GM18868 (cell line): Measurements from ENCODE around the gene TAF10.

Experiments
- ATAC-seq: cut with Tn5 transposase; IDR thresholded peaks from one replicate; pipeline ENCODE4 v1.9.1; 2021; ENCODE audit warnings: mild to moderate bottlenecking, moderate library complexity; ENCODE audit not compliant: unreplicated experiment

TAF10 gene

GRCh38 chr11:6612213-6613041 is at the start of gene TAF10:
TSS of gene TAF10 (minus strand) at chr11:6612216. CDS start at chr11:6612189, 27 bp downstream.
- ATAC-seq = peak; percentile 91

- ATAC-seq = peak; percentile 50
Measured at GRCh38 chr11:6660712-6661111, 48.7 kb upstream of the TAF10 start.

GRCh38 chr11:6658647-6659046 is 46.6 kb upstream of the TAF10 start:
- no peak for ATAC-seq

- no peak for ATAC-seq
Measured at GRCh38 chr11:6657346-6657745, 45.3 kb upstream of the TAF10 start.

- no peak for ATAC-seq
Measured at GRCh38 chr11:6656936-6657335, 44.9 kb upstream of the TAF10 start.

- ATAC-seq = no peak
Measured at GRCh38 chr11:6656584-6656915, 44.5 kb upstream of the TAF10 start.

GRCh38 chr11:6655790-6656583 is 44.0 kb upstream of the TAF10 start, which contains the start of gene DCHS1:
TSS of gene DCHS1 (minus strand) at chr11:6655809. CDS start at chr11:6641613, 14,196 bp downstream.
- ATAC-seq = no peak

- ATAC-seq = no peak
Measured at GRCh38 chr11:6655020-6655789, 43.2 kb upstream of the TAF10 start.

- ATAC-seq = no peak
Measured at GRCh38 chr11:6654281-6655019, 42.4 kb upstream of the TAF10 start.

GRCh38 chr11:6653656-6654055 is 41.6 kb upstream of the TAF10 start:
- ATAC-seq = no peak

- no peak for ATAC-seq
Measured at GRCh38 chr11:6653097-6653496, 41.1 kb upstream of the TAF10 start.

GRCh38 chr11:6652182-6652581 is 40.2 kb upstream of the TAF10 start:
- no peak for ATAC-seq

- no peak for ATAC-seq
Measured at GRCh38 chr11:6650980-6651379, 39.0 kb upstream of the TAF10 start.

GRCh38 chr11:6650104-6650503 is 38.1 kb upstream of the TAF10 start:
- ATAC-seq = no peak

GRCh38 chr11:6648501-6648900 is 36.5 kb upstream of the TAF10 start:
- no peak for ATAC-seq

- ATAC-seq = no peak
Measured at GRCh38 chr11:6647836-6648235, 35.8 kb upstream of the TAF10 start.

- peak; percentile 97 for ATAC-seq
Measured at GRCh38 chr11:6646918-6647679, 35.1 kb upstream of the TAF10 start.

- ATAC-seq = peak; percentile 12
Measured at GRCh38 chr11:6646576-6646917, 34.5 kb upstream of the TAF10 start.

GRCh38 chr11:6646071-6646470 is 34.1 kb upstream of the TAF10 start:
- no peak for ATAC-seq

GRCh38 chr11:6642957-6643356 is 30.9 kb upstream of the TAF10 start:
- no peak for ATAC-seq
